A549 (cell line): ENCODE data around the gene EDA.

Source experiments
- HDAC2 ChIP-seq: fragments of 200-600 bp; sonication (generic); IDR thresholded peaks from 2 replicates; pipeline ENCODE4 v1.6.1; 2016
- MYC ChIP-seq: IDR thresholded peaks from 2 replicates; pipeline ENCODE4 v1.6.1; 2012; ENCODE audit warnings: mild to moderate bottlenecking, inconsistent platforms, low read length, improper control_type of control experiment, borderline replicate concordance
- POLR2A ChIP-seq: IDR thresholded peaks from 2 replicates; pipeline ENCODE4 v1.6.1; 2012; ENCODE audit warnings: mild to moderate bottlenecking, low read length
- TF ChIP-seq, protein P1 (sequence below): fragments of >200 bp; sonication (Bioruptor Twin); formaldehyde crosslinking; IDR thresholded peaks from 3 replicates; pipeline ENCODE4 v1.5.1; 2016
- TF ChIP-seq, protein P2 (sequence below): fragments of 450-650 bp; IDR thresholded peaks from 2 replicates; pipeline ENCODE4 v1.6.1; 2014; ENCODE audit warnings: antibody characterized with exemption
- TF ChIP-seq, protein P3 (sequence below): fragments of 200-600 bp; sonication (generic); IDR thresholded peaks from 2 replicates; pipeline ENCODE4 v1.6.1; 2016; ENCODE audit warnings: antibody characterized with exemption, mild to moderate bottlenecking, moderate library complexity

- no peak for TF ChIP-seq POLR2A
- TF ChIP-seq MYC: no peak
- TF ChIP-seq HDAC2: no peak
- TF ChIP-seq, protein P1, sequence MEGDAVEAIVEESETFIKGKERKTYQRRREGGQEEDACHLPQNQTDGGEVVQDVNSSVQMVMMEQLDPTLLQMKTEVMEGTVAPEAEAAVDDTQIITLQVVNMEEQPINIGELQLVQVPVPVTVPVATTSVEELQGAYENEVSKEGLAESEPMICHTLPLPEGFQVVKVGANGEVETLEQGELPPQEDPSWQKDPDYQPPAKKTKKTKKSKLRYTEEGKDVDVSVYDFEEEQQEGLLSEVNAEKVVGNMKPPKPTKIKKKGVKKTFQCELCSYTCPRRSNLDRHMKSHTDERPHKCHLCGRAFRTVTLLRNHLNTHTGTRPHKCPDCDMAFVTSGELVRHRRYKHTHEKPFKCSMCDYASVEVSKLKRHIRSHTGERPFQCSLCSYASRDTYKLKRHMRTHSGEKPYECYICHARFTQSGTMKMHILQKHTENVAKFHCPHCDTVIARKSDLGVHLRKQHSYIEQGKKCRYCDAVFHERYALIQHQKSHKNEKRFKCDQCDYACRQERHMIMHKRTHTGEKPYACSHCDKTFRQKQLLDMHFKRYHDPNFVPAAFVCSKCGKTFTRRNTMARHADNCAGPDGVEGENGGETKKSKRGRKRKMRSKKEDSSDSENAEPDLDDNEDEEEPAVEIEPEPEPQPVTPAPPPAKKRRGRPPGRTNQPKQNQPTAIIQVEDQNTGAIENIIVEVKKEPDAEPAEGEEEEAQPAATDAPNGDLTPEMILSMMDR: no peak
- TF ChIP-seq, protein P2, sequence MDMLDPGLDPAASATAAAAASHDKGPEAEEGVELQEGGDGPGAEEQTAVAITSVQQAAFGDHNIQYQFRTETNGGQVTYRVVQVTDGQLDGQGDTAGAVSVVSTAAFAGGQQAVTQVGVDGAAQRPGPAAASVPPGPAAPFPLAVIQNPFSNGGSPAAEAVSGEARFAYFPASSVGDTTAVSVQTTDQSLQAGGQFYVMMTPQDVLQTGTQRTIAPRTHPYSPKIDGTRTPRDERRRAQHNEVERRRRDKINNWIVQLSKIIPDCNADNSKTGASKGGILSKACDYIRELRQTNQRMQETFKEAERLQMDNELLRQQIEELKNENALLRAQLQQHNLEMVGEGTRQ: no peak
- TF ChIP-seq, protein P3, sequence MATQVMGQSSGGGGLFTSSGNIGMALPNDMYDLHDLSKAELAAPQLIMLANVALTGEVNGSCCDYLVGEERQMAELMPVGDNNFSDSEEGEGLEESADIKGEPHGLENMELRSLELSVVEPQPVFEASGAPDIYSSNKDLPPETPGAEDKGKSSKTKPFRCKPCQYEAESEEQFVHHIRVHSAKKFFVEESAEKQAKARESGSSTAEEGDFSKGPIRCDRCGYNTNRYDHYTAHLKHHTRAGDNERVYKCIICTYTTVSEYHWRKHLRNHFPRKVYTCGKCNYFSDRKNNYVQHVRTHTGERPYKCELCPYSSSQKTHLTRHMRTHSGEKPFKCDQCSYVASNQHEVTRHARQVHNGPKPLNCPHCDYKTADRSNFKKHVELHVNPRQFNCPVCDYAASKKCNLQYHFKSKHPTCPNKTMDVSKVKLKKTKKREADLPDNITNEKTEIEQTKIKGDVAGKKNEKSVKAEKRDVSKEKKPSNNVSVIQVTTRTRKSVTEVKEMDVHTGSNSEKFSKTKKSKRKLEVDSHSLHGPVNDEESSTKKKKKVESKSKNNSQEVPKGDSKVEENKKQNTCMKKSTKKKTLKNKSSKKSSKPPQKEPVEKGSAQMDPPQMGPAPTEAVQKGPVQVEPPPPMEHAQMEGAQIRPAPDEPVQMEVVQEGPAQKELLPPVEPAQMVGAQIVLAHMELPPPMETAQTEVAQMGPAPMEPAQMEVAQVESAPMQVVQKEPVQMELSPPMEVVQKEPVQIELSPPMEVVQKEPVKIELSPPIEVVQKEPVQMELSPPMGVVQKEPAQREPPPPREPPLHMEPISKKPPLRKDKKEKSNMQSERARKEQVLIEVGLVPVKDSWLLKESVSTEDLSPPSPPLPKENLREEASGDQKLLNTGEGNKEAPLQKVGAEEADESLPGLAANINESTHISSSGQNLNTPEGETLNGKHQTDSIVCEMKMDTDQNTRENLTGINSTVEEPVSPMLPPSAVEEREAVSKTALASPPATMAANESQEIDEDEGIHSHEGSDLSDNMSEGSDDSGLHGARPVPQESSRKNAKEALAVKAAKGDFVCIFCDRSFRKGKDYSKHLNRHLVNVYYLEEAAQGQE: no peak
These were observed 379.6 kb downstream of the EDA start for GRCh38 chrX:69995362-69996112.
